Measurements from ENCODE around the gene ZNF534.
"Not testable (repeated sequence)": the region's sequence is repeated elsewhere in the genome, so short reads cannot be mapped to it uniquely, and the experiment has no call there.

Gene ZNF534

GRCh38 chr19:52428937-52429336 lies at the start of gene ZNF534:
Gene ZNF534, plus strand, starts transcription at chr19:52429148. Its CDS starts 2,327 bp downstream, at chr19:52431475.
- no peak for DNase-seq (ENCODE audit: low read depth)

- no peak for DNase-seq (ENCODE audit: low read depth)
These were observed 37.8 kb upstream of the ZNF534 start for GRCh38 chr19:52391135-52391534.

GRCh38 chr19:52397310-52398080 lies 31.5 kb upstream of the ZNF534 start, which contains the start of gene ZNF528:
Gene ZNF528, plus strand, starts transcription at chr19:52397849. Its CDS starts 4,165 bp downstream, at chr19:52402014.
- peak; percentile 92 for DNase-seq (ENCODE audit: low read depth)

GRCh38 chr19:52398081-52398441 lies 30.9 kb upstream of the ZNF534 start:
- DNase-seq (ENCODE audit: low read depth), result peak; percentile 1

- no peak for DNase-seq (ENCODE audit: low read depth)
These were observed 18.7 kb upstream of the ZNF534 start for GRCh38 chr19:52410276-52410675.

GRCh38 chr19:52415711-52416110 lies 13.2 kb upstream of the ZNF534 start:
- DNase-seq (ENCODE audit: low read depth), result no peak

GRCh38 chr19:52442179-52442578 lies 13.2 kb downstream of the ZNF534 start:
- DNase-seq (ENCODE audit: low read depth), result no peak

GRCh38 chr19:52444506-52444905 lies 15.6 kb downstream of the ZNF534 start:
- no peak for DNase-seq (ENCODE audit: low read depth)

GRCh38 chr19:52451241-52451640 lies 22.3 kb downstream of the ZNF534 start:
- no peak for DNase-seq (ENCODE audit: low read depth)

GRCh38 chr19:52453324-52454094 lies 24.6 kb downstream of the ZNF534 start, which contains the start of gene ZNF578:
Gene ZNF578, plus strand, starts transcription at chr19:52453553. Its CDS starts 48,293 bp downstream, at chr19:52501846.
- DNase-seq (ENCODE audit: low read depth), result peak; percentile 51

- DNase-seq (ENCODE audit: low read depth), result no peak
These were observed 36.0 kb downstream of the ZNF534 start for GRCh38 chr19:52464798-52465470.

- DNase-seq (ENCODE audit: low read depth), result no peak
These were observed 44.9 kb downstream of the ZNF534 start for GRCh38 chr19:52473655-52474350.

- DNase-seq (ENCODE audit: low read depth), result no peak
These were observed 45.6 kb downstream of the ZNF534 start for GRCh38 chr19:52474351-52475127.

- DNase-seq (ENCODE audit: low read depth), result not testable (repeated sequence)
These were observed 55.3 kb downstream of the ZNF534 start for GRCh38 chr19:52484111-52484743.

- DNase-seq (ENCODE audit: low read depth), result not testable (repeated sequence)
These were observed 56.1 kb downstream of the ZNF534 start for GRCh38 chr19:52485064-52485463.

- DNase-seq (ENCODE audit: low read depth), result not testable (repeated sequence)
These were observed 56.8 kb downstream of the ZNF534 start for GRCh38 chr19:52485561-52486240.

- peak; percentile 3 for DNase-seq (ENCODE audit: low read depth)
These were observed 63.4 kb downstream of the ZNF534 start for GRCh38 chr19:52492201-52492993.

- no peak for DNase-seq (ENCODE audit: low read depth)
These were observed 64.1 kb downstream of the ZNF534 start for GRCh38 chr19:52492994-52493470.

GRCh38 chr19:52494518-52494917 lies 65.6 kb downstream of the ZNF534 start:
- no peak for DNase-seq (ENCODE audit: low read depth)
